HG02870 (cell line): ENCODE data around the gene COPG2.
"Not testable (repeated sequence)": the region's sequence is repeated elsewhere in the genome, so short reads cannot be mapped to it uniquely, and the experiment has no call there.

Experiments
- ATAC-seq: cut with Tn5 transposase; IDR thresholded peaks from one replicate; pipeline ENCODE4 v1.9.1; 2021; ENCODE audit warnings: mild to moderate bottlenecking, moderate library complexity; ENCODE audit not compliant: unreplicated experiment

COPG2 gene

GRCh38 chr7:130668258-130669084 is at the start of gene COPG2:
COPG2 (minus strand) TSS chr7:130668748; CDS start chr7:130668668, 80 bp downstream.
- peak; percentile 94 for ATAC-seq

GRCh38 chr7:130712416-130712815 is 43.9 kb upstream of the COPG2 start:
- ATAC-seq = no peak

DNA sequence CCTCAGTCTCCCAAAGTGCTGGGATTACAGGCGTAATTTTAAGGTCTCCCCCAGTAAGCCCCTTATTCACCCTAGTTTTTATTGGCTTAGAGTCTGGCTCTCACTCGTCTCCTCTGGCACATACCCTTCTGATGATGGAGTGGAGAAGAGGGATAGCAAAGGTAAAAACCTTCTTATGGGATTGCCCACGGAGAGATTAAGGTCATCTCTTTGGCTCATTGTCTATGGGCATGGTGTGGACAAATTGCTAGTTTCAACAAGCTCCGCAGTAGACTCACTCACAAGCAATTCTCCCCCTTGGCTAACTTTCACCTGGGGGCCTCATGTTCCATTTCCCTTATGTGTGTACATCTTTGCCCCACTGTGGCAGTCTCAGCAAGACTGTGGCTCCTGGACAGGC is 40.2 kb upstream of the COPG2 start:
- ATAC-seq = no peak

- ATAC-seq = no peak
These were observed 39.5 kb upstream of the COPG2 start for GRCh38 chr7:130708001-130708400.

DNA sequence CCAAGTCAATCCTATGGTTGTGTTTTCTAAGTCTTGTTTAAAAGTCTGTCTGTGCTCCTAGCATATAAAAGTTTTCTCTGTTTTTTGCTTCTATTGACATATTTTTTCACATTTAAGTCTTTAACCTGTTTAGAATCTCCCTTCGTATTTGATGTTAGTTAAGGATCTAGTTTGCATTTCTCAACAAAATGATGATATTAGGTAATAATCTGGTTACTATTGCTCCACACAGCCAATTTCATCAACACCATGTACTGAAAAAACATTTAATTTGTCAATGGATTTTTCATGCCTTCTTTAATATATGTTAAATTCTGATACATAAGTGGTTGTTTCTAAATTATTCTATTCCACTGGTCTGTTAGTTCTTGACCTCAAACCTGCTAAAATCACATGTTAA is 35.3 kb upstream of the COPG2 start:
- ATAC-seq = no peak

DNA sequence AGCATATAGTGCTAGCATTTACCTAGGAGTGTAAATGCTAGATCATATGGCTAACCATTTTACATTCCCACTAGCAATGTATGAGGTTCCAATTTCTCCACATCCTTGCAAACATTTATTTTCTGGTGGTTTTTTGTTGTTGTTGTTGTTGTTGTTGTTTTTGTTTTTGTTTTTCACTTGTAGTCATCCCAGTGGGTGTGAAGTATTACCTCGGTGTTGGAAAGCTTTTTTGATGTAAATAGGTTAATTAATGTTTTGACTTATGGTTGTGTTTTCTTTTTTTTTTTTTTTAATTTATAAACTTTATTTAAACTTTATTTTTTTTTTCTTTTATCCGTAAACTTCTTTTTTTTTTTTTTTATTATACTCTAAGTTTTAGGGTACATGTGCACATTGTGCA is 33.1 kb upstream of the COPG2 start:
- no peak for ATAC-seq

GRCh38 chr7:130700760-130701159 is 32.2 kb upstream of the COPG2 start:
- ATAC-seq = no peak

GRCh38 chr7:130699686-130700085 is 31.1 kb upstream of the COPG2 start:
- ATAC-seq = no peak

GRCh38 chr7:130697820-130698219 is 29.3 kb upstream of the COPG2 start:
- ATAC-seq = no peak

DNA sequence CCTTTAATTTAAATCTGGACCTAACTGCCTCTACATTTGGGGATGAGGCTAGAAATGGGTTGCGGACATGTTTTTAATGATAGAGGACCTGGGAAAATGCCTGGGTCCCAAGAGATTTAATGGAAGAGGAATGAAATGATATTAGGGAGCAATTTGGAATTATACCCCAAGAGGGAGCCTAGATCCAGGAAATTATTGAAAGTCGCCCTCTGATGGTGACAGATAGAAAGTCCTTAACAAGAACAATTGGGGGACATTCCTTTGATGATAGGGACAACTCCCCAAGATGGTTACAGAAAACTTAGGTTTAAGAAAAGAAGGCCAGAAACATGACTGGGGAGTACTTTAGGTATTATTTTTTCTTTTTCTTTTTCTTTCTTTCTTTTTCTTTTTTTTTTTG is 27.3 kb upstream of the COPG2 start:
- no peak for ATAC-seq

GRCh38 chr7:130692396-130692795 is 23.8 kb upstream of the COPG2 start:
- ATAC-seq = not testable (repeated sequence)

- no peak for ATAC-seq
These were observed 21.1 kb upstream of the COPG2 start for GRCh38 chr7:130689683-130690082.

DNA sequence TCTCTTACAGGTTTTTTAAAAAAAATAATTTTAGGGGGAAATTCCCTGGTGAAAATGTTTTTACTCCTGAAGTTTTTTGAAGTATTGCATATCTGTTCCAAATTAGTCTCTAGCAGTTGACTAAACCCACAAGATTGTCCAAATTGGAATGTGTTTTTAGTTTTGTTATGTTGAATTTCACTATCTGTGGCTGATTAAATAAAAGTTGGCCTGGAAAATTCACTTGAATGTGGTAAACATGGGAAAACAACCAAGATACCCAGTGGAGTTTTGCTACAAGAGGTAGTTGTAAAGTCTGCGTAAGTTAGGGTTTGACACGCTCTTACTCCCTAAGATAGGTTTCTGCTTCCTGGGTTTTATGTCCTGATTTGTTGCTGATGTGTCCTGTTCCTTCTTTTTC is 14.5 kb upstream of the COPG2 start:
- no peak for ATAC-seq

- no peak for ATAC-seq
These were observed 5.9 kb upstream of the COPG2 start for GRCh38 chr7:130674456-130674855.

DNA sequence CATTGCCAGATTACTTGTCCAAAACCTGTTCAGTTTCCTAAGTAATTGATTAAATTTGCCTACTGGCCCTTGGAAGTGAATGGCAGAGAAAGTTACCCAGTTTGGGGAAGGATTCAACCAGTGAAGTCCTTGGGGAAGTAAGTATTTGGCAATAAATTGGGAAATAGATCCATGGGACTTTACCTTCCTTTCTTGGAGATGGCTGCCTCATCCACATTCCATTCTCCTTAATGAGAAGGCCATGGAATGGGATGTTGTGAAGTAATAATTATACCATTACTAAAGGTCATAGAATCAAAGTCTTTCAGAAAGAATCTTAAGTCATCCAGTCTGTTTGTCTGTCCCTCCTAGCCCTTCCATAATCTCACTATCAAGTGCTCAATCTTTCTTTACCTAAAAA is 4.5 kb upstream of the COPG2 start:
- ATAC-seq = no peak

- no peak for ATAC-seq
These were observed 3.6 kb upstream of the COPG2 start for GRCh38 chr7:130672146-130672545.

GRCh38 chr7:130669085-130669700 is 645 bp upstream of the COPG2 start:
- ATAC-seq = no peak

- ATAC-seq = no peak
These were observed 823 bp downstream of the COPG2 start for GRCh38 chr7:130667593-130668257.

- no peak for ATAC-seq
These were observed 6.1 kb downstream of the COPG2 start for GRCh38 chr7:130662426-130662825.

DNA sequence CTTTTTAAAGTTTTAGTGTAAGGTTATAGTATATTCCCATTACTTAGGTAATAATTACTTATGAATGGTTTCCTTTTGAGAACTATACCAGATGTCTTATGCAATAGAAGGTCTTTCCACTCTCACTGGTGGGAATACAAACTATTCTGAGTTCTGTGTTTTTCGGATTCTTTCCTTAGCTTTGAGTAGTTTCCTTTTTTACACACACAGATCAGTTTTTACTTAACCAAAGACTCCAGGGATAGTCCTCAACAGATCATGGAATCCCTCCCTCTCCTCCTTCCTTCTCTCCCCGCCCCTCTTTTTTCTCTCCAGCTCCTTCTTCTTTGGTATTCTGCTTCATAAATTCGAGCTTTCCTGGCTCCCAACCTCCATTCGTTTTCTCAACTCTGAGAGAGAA is 13.3 kb downstream of the COPG2 start:
- ATAC-seq = no peak

DNA sequence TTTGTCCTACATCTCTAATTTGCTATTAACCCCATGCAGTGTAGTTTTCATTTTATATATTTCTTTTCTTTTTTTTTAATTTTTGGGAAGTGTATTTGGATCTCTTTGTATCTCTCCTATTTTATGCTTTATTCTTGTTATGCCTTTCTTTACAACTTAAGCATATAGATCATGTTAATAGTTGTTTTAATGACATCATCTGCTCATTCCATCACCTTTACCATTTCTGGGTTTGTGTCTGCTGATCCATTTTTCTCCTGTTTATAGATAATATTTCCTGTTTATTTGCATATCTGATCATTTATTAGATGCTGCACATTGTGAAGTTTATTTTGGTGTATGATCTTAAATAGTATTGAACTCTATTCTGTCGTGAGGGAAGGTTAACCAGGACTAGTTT is 13.7 kb downstream of the COPG2 start:
- ATAC-seq = no peak

DNA sequence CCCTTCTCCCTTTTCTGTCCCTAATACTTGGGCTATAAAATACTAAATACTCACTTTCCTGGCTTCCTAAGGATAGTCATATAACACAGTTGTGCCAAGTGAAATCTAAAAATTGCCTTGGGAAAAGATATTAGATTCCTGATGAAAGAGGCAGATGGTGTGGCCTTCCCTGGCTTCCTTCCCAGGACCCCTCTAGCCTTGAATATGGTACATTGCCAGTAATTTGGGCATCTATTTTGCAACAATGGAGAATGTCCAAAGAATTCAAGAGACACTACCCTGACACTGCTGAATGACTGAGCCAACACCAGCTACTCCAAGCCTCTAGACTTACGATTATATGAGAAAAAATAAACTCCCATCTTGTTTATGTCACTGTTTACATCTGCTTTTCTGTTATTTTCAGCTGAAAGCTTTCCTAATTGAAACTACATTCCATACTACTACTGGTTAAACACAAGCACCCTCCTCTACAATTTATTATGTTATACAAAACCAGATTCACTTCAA is 17.9 kb downstream of the COPG2 start:
- no peak for ATAC-seq
